Caco-2 (cell line): ENCODE results near the gene ERC1. TPM values are rescaled to one million over a fixed set of nuclear protein-coding genes. Genes with fewer than 3 reads are reported as not detected.

ENCODE experiments used
- BruUV-seq: library from RNA; stranded (reverse); fragments of 400-500 nt; replicated peaks from 2 replicates; lab custom pipeline; 2021; lab: Mats Ljungman, UMichigan
- CTCF ChIA-PET: fragments of 300-600 bp; sonication (Branson Sonifier 250); formaldehyde crosslinking; loops from one replicate; lab custom pipeline; 2022; ENCODE audit warnings: antibody characterized with exemption; lab: Charles Lee
- POLR2A ChIA-PET: fragments of 300-600 bp; sonication (Branson Sonifier 250); formaldehyde crosslinking; loops from one replicate; lab custom pipeline; 2022; ENCODE audit warnings: antibody characterized with exemption; lab: Charles Lee
- DNase-seq, 2 experiments: peaks; one replicate each; pipeline versions ENCODE4 v3.0.0 to v3.0.0-alpha.2; 2020 to 2022
- H3K27me3 ChIP-seq: replicated peaks from 2 replicates; pipeline ENCODE4 v1.6.0; 2011; ENCODE audit warnings: low read length; ENCODE audit not compliant: control insufficient read depth, insufficient read depth
- H3K36me3 ChIP-seq: 2 replicates; pipeline ENCODE4 v1.5.1; 2011; ENCODE audit warnings: low read length; ENCODE audit not compliant: control insufficient read depth, insufficient read depth
- H3K4me1 ChIP-seq: fragments of 250-450 bp; sonication (Bioruptor Pico); 2 replicates; pipeline ENCODE4 v1.5.1; 2020; ENCODE audit warnings: mild to moderate bottlenecking
- H3K4me3 ChIP-seq: 2 replicates; pipeline ENCODE4 v1.5.1; 2011; ENCODE audit warnings: low read depth, mild to moderate bottlenecking, control low read depth, low read length
- H3K9me3 ChIP-seq: fragments of 250-450 bp; sonication (Bioruptor Pico); 2 replicates; pipeline ENCODE4 v1.5.1; 2020; ENCODE audit warnings: mild to moderate bottlenecking, moderate library complexity
- H3K27ac Mint-ChIP-seq: one replicate; pipeline ENCODE4 v1.8.0; 2022; ENCODE audit warnings: mixed read lengths; ENCODE audit not compliant: unreplicated experiment
- H3K27me3 Mint-ChIP-seq: one replicate; pipeline ENCODE4 v1.8.0; 2022; ENCODE audit warnings: mixed read lengths; ENCODE audit not compliant: insufficient read depth, unreplicated experiment
- H3K36me3 Mint-ChIP-seq: one replicate; pipeline ENCODE4 v1.8.0; 2022; ENCODE audit warnings: mild to moderate bottlenecking, mixed read lengths; ENCODE audit not compliant: insufficient read depth, unreplicated experiment
- H3K4me1 Mint-ChIP-seq: one replicate; pipeline ENCODE4 v1.8.0; 2022; ENCODE audit warnings: low read depth, mixed read lengths; ENCODE audit not compliant: unreplicated experiment
- H3K4me3 Mint-ChIP-seq: one replicate; pipeline ENCODE4 v1.8.0; 2022; ENCODE audit warnings: mild to moderate bottlenecking, moderate library complexity, mixed read lengths; ENCODE audit not compliant: unreplicated experiment
- H3K9me3 Mint-ChIP-seq: one replicate; pipeline ENCODE4 v1.8.0; 2022; ENCODE audit warnings: mixed read lengths; ENCODE audit not compliant: unreplicated experiment
- intact Hi-C: fragments of 100-400 bp; cut with micrococcal nuclease; formaldehyde crosslinking; loops from one replicate; pipeline ENCODE4 v1.10.0; 2022; ENCODE audit not compliant: unreplicated experiment
- total RNA-seq: library from RNA; stranded (reverse); gene quantifications from 2 replicates; pipeline ENCODE4 v1.2.3, GENCODE V29; 2022
- TF ChIP-seq, protein P1 (sequence below), 2 experiments: fragments of 200-600 bp in 1 of 2; IDR thresholded peaks; 1 replicate in 1 of 2; 2 replicates in 1 of 2; pipeline versions ENCODE4 v1.5.1 to v1.8.0; 2011 to 2022; ENCODE audit warnings: antibody characterized with exemption in 1 of 2, control low read depth in 1 of 2, inconsistent platforms in 1 of 2, low read depth in 1 of 2, low read length in 1 of 2, mild to moderate bottlenecking in 1 of 2, moderate library complexity in 1 of 2; ENCODE audit not compliant: insufficient read depth in 1 of 2, severe bottlenecking in 1 of 2, unreplicated experiment in 1 of 2

ERC1 gene
- total RNA-seq, 1 experiment from 2014 or later, result 88.4 TPM

DNA sequence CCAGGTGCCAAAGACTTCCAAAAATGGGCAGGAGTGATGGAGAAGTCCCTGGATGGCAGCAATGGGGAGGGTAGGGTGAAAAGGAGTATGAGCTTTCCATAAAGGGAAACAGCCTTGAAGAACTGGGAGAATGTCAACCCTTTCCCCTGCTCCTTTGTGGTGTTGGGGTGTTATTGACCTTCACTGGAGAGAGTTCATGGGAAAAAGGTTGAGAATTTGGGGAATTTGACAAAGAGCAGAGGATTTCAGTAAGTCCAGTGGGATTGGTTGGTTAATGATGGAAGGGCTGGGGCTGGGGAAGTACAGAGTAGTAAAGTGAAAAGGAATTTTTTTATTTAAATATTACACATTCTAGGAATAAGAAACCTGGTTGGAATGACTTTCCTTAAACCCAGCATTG is 116.6 kb downstream of the ERC1 start:
- no peak overlapping the region for H3K4me3 ChIP-seq
- no peaks in the 10 kb centered on the region for H3K27me3 ChIP-seq
- Mint-ChIP-seq H3K9me3 (no peaks in the 10 kb centered on the region), H3K4me1 (peaks cover 18% of the 10 kb centered on the region), H3K27ac (no peak overlapping the region), H3K36me3 (peaks cover 17% of the 10 kb centered on the region), H3K4me3 (no peak overlapping the region), H3K27me3 (no peaks in the 10 kb centered on the region)
- DNase-seq, result no peak
- H3K36me3 ChIP-seq, result peaks cover 3% of the 10 kb centered on the region; the same call in 1 of the 2 replicates
- POLR2A ChIA-PET, result interaction anchor here (0.5 kb wide), 1 partner anchor 116 kb away, joined by 3 read pairs; no protein-coding TSS in a partner anchor
- CTCF ChIA-PET, result no interaction called here
- no TSS peak for BruUV-seq
- no peaks in the 10 kb centered on the region for H3K4me1 ChIP-seq
- TF ChIP-seq, protein P1, sequence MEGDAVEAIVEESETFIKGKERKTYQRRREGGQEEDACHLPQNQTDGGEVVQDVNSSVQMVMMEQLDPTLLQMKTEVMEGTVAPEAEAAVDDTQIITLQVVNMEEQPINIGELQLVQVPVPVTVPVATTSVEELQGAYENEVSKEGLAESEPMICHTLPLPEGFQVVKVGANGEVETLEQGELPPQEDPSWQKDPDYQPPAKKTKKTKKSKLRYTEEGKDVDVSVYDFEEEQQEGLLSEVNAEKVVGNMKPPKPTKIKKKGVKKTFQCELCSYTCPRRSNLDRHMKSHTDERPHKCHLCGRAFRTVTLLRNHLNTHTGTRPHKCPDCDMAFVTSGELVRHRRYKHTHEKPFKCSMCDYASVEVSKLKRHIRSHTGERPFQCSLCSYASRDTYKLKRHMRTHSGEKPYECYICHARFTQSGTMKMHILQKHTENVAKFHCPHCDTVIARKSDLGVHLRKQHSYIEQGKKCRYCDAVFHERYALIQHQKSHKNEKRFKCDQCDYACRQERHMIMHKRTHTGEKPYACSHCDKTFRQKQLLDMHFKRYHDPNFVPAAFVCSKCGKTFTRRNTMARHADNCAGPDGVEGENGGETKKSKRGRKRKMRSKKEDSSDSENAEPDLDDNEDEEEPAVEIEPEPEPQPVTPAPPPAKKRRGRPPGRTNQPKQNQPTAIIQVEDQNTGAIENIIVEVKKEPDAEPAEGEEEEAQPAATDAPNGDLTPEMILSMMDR (IDR thresholded peaks at IDR 0.05; ENCODE audit: insufficient read depth in 1 of 2, low read depth in 1 of 2, low read length in 1 of 2, severe bottlenecking in 1 of 2, unreplicated experiment in 1 of 2), result no peak
- intact Hi-C loops, result no loop called here
- H3K9me3 ChIP-seq, result no peaks in the 10 kb centered on the region

DNA sequence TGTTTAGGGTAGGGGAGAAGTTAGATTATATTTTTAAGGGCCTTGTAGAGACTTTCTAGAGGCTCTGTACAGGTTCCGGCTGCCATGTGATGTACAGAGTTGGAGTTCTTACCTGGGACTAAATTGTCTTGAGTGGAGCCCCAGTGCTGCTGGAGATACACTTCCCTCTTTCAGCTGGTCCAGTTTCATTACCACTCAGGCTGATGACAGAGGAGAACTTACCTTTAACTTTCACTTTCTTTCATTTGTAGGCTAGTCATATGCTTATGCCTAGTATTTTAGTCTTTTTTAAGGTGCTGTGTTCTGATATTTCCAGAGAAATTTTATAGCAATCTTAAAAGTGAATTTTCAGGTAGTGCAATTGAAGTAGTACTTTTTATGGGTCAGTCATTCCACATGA is 117.3 kb downstream of the ERC1 start:
- Histone ChIP-seq H3K36me3 (peaks cover 3% of the 10 kb centered on the region; the same call in 1 of the 2 replicates), H3K27me3 (no peaks in the 10 kb centered on the region), H3K9me3 (no peaks in the 10 kb centered on the region), H3K4me1 (no peaks in the 10 kb centered on the region), H3K4me3 (no peak overlapping the region)
- H3K4me3 Mint-ChIP-seq, result no peak overlapping the region
- TF ChIP-seq, protein P1 (IDR thresholded peaks at IDR 0.05; ENCODE audit: insufficient read depth in 1 of 2, low read depth in 1 of 2, low read length in 1 of 2, severe bottlenecking in 1 of 2, unreplicated experiment in 1 of 2), result no peak
- ChIA-PET POLR2A (interaction anchor here (0.6 kb wide), 1 partner anchor 463 kb away, joined by 5 read pairs; no protein-coding TSS in a partner anchor), CTCF (interaction anchor here (1.8 kb wide), 1 partner anchor 10 kb away, joined by 7 read pairs; no protein-coding TSS in a partner anchor)
- no TSS peak for BruUV-seq
- no peak for DNase-seq
- peaks cover 12% of the 10 kb centered on the region for H3K4me1 Mint-ChIP-seq
- no peaks in the 10 kb centered on the region for H3K27me3 Mint-ChIP-seq
- H3K9me3 Mint-ChIP-seq, result no peaks in the 10 kb centered on the region
- intact Hi-C loops, result no loop called here
- peaks cover 16% of the 10 kb centered on the region for H3K36me3 Mint-ChIP-seq
- H3K27ac Mint-ChIP-seq, result no peak overlapping the region

DNA sequence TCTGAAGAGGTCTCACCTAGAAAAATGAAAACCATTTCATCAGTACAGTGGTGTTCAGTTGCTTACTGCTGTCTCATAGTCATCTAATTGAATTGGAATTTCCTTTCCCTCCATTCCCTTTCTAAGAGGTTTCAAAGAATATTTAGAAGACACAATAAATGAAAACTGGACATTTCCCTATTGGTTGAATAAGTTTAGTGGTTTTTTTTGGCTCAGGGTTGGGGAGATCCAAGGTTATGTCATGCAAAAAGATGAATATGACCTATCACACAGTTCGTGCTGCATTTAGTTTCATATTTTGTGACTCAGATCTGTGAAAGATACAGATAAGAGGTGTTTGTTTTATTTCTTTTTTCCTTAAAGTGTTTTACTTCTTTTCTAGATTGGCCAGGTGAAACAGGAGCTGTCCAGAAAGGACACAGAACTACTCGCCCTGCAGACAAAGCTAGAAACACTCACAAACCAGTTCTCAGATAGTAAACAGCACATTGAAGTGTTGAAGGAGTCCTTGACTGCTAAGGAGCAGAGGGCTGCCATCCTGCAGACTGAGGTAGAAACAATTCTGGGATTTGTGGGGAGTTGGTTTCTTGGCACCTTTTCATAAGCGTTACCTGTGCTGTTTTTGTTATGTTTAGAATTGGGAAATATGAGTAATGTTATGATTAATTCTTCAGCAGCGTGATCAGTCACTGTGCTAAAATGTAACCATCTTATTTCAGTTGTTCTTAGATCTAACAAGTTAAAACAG is 124.6 kb downstream of the ERC1 start:
- Mint-ChIP-seq H3K4me1 (no peaks in the 10 kb centered on the region), H3K36me3 (peaks cover 18% of the 10 kb centered on the region), H3K4me3 (no peak overlapping the region), H3K27ac (no peak overlapping the region), H3K27me3 (no peaks in the 10 kb centered on the region), H3K9me3 (no peaks in the 10 kb centered on the region)
- CTCF ChIA-PET, result no interaction called here
- POLR2A ChIA-PET, result no interaction called here
- Histone ChIP-seq H3K4me3 (no peak overlapping the region), H3K9me3 (no peaks in the 10 kb centered on the region), H3K27me3 (no peaks in the 10 kb centered on the region), H3K4me1 (no peaks in the 10 kb centered on the region), H3K36me3 (0 out of 2 replicates have a peak, but pooled peaks cover 1% of the 10 kb centered on the region)
- TF ChIP-seq, protein P1 (IDR thresholded peaks at IDR 0.05; ENCODE audit: insufficient read depth in 1 of 2, low read depth in 1 of 2, low read length in 1 of 2, severe bottlenecking in 1 of 2, unreplicated experiment in 1 of 2), result no peak
- no TSS peak for BruUV-seq
- DNase-seq, result no peak
- intact Hi-C loops, result loop anchor here (10.0 kb wide), 1 partner anchor 159 kb away; no protein-coding TSS in a partner anchor
